WI38 (cell line): ENCODE measurements around the gene OR5D14.

Source experiments
- H3K4me3 ChIP-seq: 2 replicates; pipeline ENCODE4 v1.5.1; 2011; ENCODE audit warnings: low read depth, mild to moderate bottlenecking, control low read depth, low read length
- TF ChIP-seq, protein P1 (sequence below): IDR thresholded peaks from 2 replicates; pipeline ENCODE4 v1.5.1; 2012; ENCODE audit warnings: low read depth, mild to moderate bottlenecking, control low read depth, low read length

OR5D14 gene

DNA sequence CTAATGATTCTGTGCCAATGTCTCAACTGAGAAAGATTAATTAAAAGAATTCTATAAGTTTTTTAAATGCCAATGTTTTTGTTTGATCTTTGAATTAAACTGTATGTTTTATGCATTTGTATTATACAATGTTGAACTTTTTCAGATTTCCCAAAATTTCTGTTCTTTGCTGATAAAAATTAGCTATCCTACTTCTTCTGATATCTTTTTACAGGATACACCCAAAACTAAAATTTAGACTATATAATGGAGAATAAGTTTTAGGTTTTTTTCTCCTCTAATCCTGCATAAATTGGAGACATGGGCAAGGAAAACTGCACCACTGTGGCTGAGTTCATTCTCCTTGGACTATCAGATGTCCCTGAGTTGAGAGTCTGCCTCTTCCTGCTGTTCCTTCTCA, 31.6 kb downstream of the OR5D14 start, which contains the start of gene OR5L2:
TSS of gene OR5L2 (plus strand) at position 301 of the 400 bp plus-strand sequence. CDS start at position 301, 0 bp downstream.
- TF ChIP-seq, protein P1, sequence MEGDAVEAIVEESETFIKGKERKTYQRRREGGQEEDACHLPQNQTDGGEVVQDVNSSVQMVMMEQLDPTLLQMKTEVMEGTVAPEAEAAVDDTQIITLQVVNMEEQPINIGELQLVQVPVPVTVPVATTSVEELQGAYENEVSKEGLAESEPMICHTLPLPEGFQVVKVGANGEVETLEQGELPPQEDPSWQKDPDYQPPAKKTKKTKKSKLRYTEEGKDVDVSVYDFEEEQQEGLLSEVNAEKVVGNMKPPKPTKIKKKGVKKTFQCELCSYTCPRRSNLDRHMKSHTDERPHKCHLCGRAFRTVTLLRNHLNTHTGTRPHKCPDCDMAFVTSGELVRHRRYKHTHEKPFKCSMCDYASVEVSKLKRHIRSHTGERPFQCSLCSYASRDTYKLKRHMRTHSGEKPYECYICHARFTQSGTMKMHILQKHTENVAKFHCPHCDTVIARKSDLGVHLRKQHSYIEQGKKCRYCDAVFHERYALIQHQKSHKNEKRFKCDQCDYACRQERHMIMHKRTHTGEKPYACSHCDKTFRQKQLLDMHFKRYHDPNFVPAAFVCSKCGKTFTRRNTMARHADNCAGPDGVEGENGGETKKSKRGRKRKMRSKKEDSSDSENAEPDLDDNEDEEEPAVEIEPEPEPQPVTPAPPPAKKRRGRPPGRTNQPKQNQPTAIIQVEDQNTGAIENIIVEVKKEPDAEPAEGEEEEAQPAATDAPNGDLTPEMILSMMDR, result no peak
- H3K4me3 ChIP-seq, result no peak within 1 kb of the TSS

DNA sequence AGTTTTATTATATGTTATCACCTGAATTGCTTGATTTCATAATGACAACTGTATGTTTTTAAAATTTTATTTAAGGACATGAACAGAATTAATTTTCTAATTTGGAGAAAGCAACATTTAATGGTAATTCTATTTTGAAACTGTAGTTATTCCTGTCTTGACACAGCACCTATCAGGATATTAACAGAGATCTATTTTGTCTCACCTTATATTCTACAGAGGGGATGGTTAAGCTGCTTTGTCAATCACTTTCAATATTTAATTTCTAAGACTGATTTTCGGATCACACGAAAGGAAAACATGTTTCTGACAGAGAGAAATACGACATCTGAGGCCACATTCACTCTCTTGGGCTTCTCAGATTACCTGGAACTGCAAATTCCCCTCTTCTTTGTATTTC, 43.1 kb downstream of the OR5D14 start, which contains the start of gene OR5D16:
TSS of gene OR5D16 (plus strand) at position 301 of the 400 bp plus-strand sequence. CDS start at position 301, 0 bp downstream.
- H3K4me3 ChIP-seq, result no peak within 1 kb of the TSS
- TF ChIP-seq, protein P1, result no peak
